GM18858 (cell line): ENCODE measurements around the gene YIPF3.
"Not testable (repeated sequence)": the region's sequence is repeated elsewhere in the genome, so short reads cannot be mapped to it uniquely, and the experiment has no call there.

Source experiments
- ATAC-seq: cut with Tn5 transposase; IDR thresholded peaks from one replicate; pipeline ENCODE4 v1.9.1; 2021; ENCODE audit not compliant: unreplicated experiment

YIPF3 gene

GRCh38 chr6:43467265-43467664 lies 49.5 kb downstream of the YIPF3 start:
- ATAC-seq: not testable (repeated sequence)

DNA sequence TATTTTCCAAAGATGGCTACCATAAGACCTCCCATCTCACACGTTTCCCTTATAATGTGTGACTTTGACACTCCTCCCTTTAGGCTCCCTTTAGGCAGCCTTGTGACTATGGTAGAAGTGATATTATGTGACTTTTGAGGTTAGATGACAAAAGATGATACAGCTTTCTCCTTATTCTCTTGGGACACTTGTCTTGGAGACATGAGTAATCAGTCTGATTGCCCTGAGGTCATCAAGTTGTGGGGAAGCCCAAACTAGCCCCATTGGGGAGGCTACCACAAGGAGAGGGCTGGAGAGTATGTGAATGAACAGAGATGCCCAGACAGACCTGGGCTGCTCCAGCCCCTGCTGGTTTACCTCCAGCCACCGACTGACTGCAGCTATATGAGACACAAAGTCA lies 50.8 kb downstream of the YIPF3 start:
- no peak for ATAC-seq

GRCh38 chr6:43464337-43464736 lies 52.4 kb downstream of the YIPF3 start:
- ATAC-seq: no peak

DNA sequence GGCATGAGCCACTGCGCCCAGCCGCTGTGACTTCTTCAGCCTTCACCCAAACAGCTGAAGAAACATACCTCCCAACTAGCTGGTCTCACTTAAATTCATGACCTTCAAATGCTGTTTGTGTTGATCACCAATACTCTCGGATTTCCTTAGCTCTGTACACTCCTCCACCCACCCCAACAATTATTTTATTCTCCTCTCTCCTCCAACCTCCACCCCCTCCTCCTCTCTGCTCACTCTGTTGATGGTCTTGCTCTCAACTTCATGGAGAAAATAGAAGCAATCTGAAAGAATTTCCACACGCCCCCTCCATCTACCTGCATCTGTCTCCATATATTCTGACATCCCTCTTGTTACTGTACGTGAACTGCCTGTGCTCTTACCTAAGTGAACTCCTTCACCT lies 54.8 kb downstream of the YIPF3 start:
- ATAC-seq: no peak
